Keratinocyte (primary cell): ENCODE measurements around the gene ATP11A. TPM values are rescaled to one million over a fixed set of nuclear protein-coding genes. Genes with fewer than 3 reads are reported as not detected.

Experiments used
- DNase-seq: peaks from one replicate; pipeline ENCODE4 v3.0.0-alpha.2; 2011; ENCODE audit warnings: low read depth, missing footprints, low spot score
- FAIRE-seq: peaks from 2 replicates; lab custom pipeline; 2011; peaks lifted over from hg19 to GRCh38; lab: Jason Lieb, UNC
- H2AFZ ChIP-seq: 2 replicates; pipeline ENCODE4 v1.6.0; 2012; ENCODE audit warnings: low read length, control low read depth, inconsistent platforms; ENCODE audit not compliant: control insufficient read depth
- H3K27ac ChIP-seq: 2 replicates; pipeline ENCODE4 v1.5.1; 2011; ENCODE audit warnings: low read length; ENCODE audit not compliant: control insufficient read depth, insufficient read depth
- H3K27me3 ChIP-seq: 3 replicates; pipeline ENCODE4 v1.6.0; 2011; ENCODE audit warnings: low read length; ENCODE audit not compliant: control insufficient read depth, insufficient read depth; ENCODE audit errors: extremely low read depth
- H3K36me3 ChIP-seq, 2 experiments: 2 replicates in 1 of 2; 3 replicates in 1 of 2; pipeline ENCODE4 v1.5.1; 2011; ENCODE audit warnings: low read length in 2 of 2, mild to moderate bottlenecking in 1 of 2; ENCODE audit not compliant: control insufficient read depth in 2 of 2, insufficient read depth in 2 of 2; ENCODE audit errors: extremely low read depth in 1 of 2
- H3K4me1 ChIP-seq: 3 replicates; pipeline ENCODE4 v1.5.1; 2011; ENCODE audit warnings: low read length; ENCODE audit not compliant: control insufficient read depth, insufficient read depth; ENCODE audit errors: extremely low read depth
- H3K4me2 ChIP-seq: 3 replicates; pipeline ENCODE4 v1.6.0; 2011; ENCODE audit warnings: low read depth, low read length; ENCODE audit not compliant: control insufficient read depth, insufficient read depth; ENCODE audit errors: extremely low read depth
- H3K4me3 ChIP-seq, 3 experiments: fragments of 200-600 bp in 1 of 3; sonication (generic) in 1 of 3; 2 replicates in 2 of 3; 3 replicates in 1 of 3; pipeline ENCODE4 v1.5.1; 2011 to 2016; ENCODE audit warnings: low read length in 3 of 3, mild to moderate bottlenecking in 3 of 3, control low read depth in 2 of 3, inconsistent platforms in 1 of 3, low read depth in 1 of 3, mixed read lengths in 1 of 3, mixed run types in 1 of 3, moderate library complexity in 1 of 3; ENCODE audit not compliant: control insufficient read depth in 2 of 3, insufficient read depth in 2 of 3; ENCODE audit errors: extremely low read depth in 1 of 3
- H3K79me2 ChIP-seq: 2 replicates; pipeline ENCODE4 v1.6.0; 2012; ENCODE audit warnings: low read length; ENCODE audit not compliant: control insufficient read depth, insufficient read depth
- H3K9ac ChIP-seq: 3 replicates; pipeline ENCODE4 v1.6.0; 2011; ENCODE audit warnings: low read length; ENCODE audit not compliant: control insufficient read depth, insufficient read depth; ENCODE audit errors: extremely low read depth
- H3K9me1 ChIP-seq: 3 replicates; pipeline ENCODE4 v1.6.0; 2011; ENCODE audit warnings: low read length; ENCODE audit not compliant: control insufficient read depth, insufficient read depth; ENCODE audit errors: extremely low read depth
- H3K9me3 ChIP-seq: 2 replicates; pipeline ENCODE4 v1.5.1; 2012; ENCODE audit warnings: low read depth, low read length; ENCODE audit not compliant: control insufficient read depth
- H4K20me1 ChIP-seq: 3 replicates; pipeline ENCODE4 v1.6.0; 2011; ENCODE audit warnings: low read length; ENCODE audit not compliant: control insufficient read depth, insufficient read depth; ENCODE audit errors: extremely low read depth
- EZH2 ChIP-seq: IDR thresholded peaks from one replicate; pipeline ENCODE4 v1.6.1; 2012; ENCODE audit warnings: inconsistent platforms, mild to moderate bottlenecking, low read length, moderate library complexity
- dilution Hi-C: fragments of 300-500 bp; cut with MboI; formaldehyde crosslinking; loops from one replicate; pipeline ENCODE4 v1.7.0; 2020; ENCODE audit warnings: low sequenced_read_pairs; ENCODE audit not compliant: extremely low pct_ligation_motif_present
- polyA plus RNA-seq, 5 experiments: library from polyadenylated mRNA; depleted of rRNA in 3 of 5; stranded (reverse) in 3 of 5; stranded (forward) in 1 of 5; unstranded in 1 of 5; fragments of >200 nt; gene quantifications; 1 replicate in 1 of 5; 2 replicates in 3 of 5; 3 replicates in 1 of 5; pipeline versions ENCODE4 v1.2.1 to v1.2.3, GENCODE V29; 2011 to 2012; ENCODE audit warnings: missing spikeins in 2 of 5, low read depth in 1 of 5, low replicate concordance in 1 of 5
- TF ChIP-seq, protein P1 (sequence below), 3 experiments: IDR thresholded peaks in 1 of 3; conservative IDR thresholded peaks in 1 of 3; optimal IDR thresholded peaks in 1 of 3; 2 replicates in 2 of 3; 3 replicates in 1 of 3; pipeline versions ENCODE3 to v1.5.1; 2011; ENCODE audit warnings: low read length in 3 of 3, mild to moderate bottlenecking in 3 of 3, moderate library complexity in 2 of 3, control low read depth in 1 of 3, inconsistent platforms in 1 of 3; ENCODE audit not compliant: insufficient read depth in 2 of 3; ENCODE audit errors: extremely low read depth in 1 of 3

ATP11A gene
- polyA plus RNA-seq, 1 donor (not counting 4 experiments of a cell fraction or from before 2014, with no cell fraction given): 4.3 TPM

DNA sequence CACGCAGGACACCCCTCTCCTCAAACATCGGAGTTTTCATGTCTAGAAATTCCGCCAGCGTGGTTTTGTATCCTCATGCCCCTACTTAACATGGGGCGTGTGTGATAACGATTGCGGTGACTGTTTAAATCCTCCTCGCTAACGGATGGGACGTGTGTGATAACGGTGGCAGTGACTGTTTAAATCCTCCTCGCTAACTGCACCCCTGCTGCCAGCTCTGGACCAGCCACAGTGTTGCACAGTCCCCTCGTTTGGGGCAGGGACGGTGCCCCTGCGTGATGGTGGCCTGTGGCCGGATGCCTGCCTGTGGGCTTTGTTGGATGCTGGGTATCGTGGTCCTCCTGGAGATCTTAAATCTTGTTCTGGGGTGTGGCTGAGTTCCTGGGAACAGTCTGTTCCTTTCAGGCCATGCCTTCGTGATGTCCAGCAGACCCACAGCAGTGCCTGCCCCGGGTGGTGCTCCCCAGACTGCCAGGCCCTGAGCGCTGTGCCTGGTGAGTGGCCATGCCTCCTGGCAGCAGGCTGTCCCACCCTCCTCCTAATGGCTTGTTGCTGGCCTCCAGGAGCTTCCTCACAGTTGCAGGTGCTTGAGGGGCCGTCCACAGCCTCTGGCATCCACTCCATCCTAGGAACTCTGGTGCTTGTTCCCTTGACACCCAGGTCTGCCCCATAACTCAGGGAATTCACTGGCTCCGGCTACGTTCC, 156.7 kb downstream of the ATP11A start:
- H3K4me2 ChIP-seq: no peak overlapping the region
- no peaks in the 10 kb centered on the region for H3K9me1 ChIP-seq
- H3K4me1 ChIP-seq: no peaks in the 10 kb centered on the region
- H3K79me2 ChIP-seq: no peaks in the 10 kb centered on the region
- dilution Hi-C loops: no loop called here
- peaks cover 5 to 16% of the 10 kb centered on the region in 2 experiments for H3K36me3 ChIP-seq
- no peak overlapping the region for H2AFZ ChIP-seq
- no peak for FAIRE-seq
- H3K27me3 ChIP-seq: no peaks in the 10 kb centered on the region
- DNase-seq: no peak
- no peak overlapping the region for H3K9ac ChIP-seq
- TF ChIP-seq, protein P1, sequence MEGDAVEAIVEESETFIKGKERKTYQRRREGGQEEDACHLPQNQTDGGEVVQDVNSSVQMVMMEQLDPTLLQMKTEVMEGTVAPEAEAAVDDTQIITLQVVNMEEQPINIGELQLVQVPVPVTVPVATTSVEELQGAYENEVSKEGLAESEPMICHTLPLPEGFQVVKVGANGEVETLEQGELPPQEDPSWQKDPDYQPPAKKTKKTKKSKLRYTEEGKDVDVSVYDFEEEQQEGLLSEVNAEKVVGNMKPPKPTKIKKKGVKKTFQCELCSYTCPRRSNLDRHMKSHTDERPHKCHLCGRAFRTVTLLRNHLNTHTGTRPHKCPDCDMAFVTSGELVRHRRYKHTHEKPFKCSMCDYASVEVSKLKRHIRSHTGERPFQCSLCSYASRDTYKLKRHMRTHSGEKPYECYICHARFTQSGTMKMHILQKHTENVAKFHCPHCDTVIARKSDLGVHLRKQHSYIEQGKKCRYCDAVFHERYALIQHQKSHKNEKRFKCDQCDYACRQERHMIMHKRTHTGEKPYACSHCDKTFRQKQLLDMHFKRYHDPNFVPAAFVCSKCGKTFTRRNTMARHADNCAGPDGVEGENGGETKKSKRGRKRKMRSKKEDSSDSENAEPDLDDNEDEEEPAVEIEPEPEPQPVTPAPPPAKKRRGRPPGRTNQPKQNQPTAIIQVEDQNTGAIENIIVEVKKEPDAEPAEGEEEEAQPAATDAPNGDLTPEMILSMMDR (optimal IDR thresholded peaks at IDR 0.05 in 1 of 3, IDR thresholded peaks at IDR 0.05 in 1 of 3, conservative IDR thresholded peaks at IDR 0.05 in 1 of 3; ENCODE audit: extremely low read depth in 1 of 3, insufficient read depth in 2 of 3, low read length in 3 of 3): no peak
- no peak for TF ChIP-seq EZH2
- no peaks in the 10 kb centered on the region for H4K20me1 ChIP-seq
- H3K4me3 ChIP-seq: no peak overlapping the region
- H3K9me3 ChIP-seq: no peaks in the 10 kb centered on the region
- no peak overlapping the region for H3K27ac ChIP-seq

DNA sequence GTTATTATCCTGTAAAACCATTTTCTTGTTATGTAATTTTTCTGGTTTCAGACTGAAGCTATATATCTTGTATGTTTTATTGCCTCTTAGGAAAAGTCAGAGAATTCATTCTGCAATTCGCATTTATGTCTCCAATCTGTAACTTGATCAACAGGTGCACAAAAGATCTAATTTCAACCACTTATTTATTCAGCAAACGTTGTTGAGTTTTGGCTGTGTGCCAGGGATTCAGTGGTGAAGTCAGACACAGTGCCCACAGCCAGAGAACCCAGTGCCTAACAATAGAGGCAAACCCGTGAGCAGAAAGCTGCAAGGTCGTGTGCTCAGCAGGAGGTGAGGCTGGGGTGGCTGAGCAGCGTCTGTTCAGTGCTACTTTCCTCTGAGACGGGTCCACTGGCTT, 159.7 kb downstream of the ATP11A start:
- Histone ChIP-seq H4K20me1 (no peaks in the 10 kb centered on the region), H3K27me3 (no peaks in the 10 kb centered on the region), H3K4me2 (no peak overlapping the region), H3K36me3 (peaks cover 0 to 9% of the 10 kb centered on the region in 2 experiments), H3K9me1 (no peaks in the 10 kb centered on the region), H3K4me1 (no peaks in the 10 kb centered on the region), H2AFZ (no peak overlapping the region), H3K79me2 (no peaks in the 10 kb centered on the region), H3K9ac (no peak overlapping the region), H3K27ac (no peak overlapping the region), H3K9me3 (no peaks in the 10 kb centered on the region), H3K4me3 (no peak overlapping the region)
- FAIRE-seq (no peak), DNase-seq (no peak)
- dilution Hi-C loops: no loop called here
- TF ChIP-seq, protein P1 (optimal IDR thresholded peaks at IDR 0.05 in 1 of 3, IDR thresholded peaks at IDR 0.05 in 1 of 3, conservative IDR thresholded peaks at IDR 0.05 in 1 of 3; ENCODE audit: extremely low read depth in 1 of 3, insufficient read depth in 2 of 3, low read length in 3 of 3): no peak
- TF ChIP-seq EZH2: no peak
